ENCODE measurements around the gene BABAM2. TPM values are rescaled to one million over a fixed set of nuclear protein-coding genes. Genes with fewer than 3 reads are reported as not detected.

Gene BABAM2
- total RNA-seq, 1 experiment from 2014 or later: 27.1 TPM

- H3K4me2 ChIP-seq (ENCODE audit: insufficient read depth, insufficient read length, low read length): no peak overlapping the region
- Mint-ChIP-seq H3K4me3 (no peak overlapping the region), H3K27ac (no peak overlapping the region), H3K36me3 (ENCODE audit: insufficient read depth in 1 of 3, low read depth in 3 of 3) (no peaks in the 10 kb centered on the region), H3K9me3 (no peaks in the 10 kb centered on the region), H3K27me3 (ENCODE audit: low read depth) (no peaks in the 10 kb centered on the region), H3K4me1 (peaks cover 6 to 10% of the 10 kb centered on the region in 2 experiments)
- no peaks in the 10 kb centered on the region for H3K27me3 ChIP-seq (ENCODE audit: insufficient read depth, low read length)
- H2AFZ ChIP-seq (ENCODE audit: low read length): no peak overlapping the region
- no peak overlapping the region for H3T11ph ChIP-seq (ENCODE audit: low read length)
- no peak overlapping the region for H2BK120ac ChIP-seq (ENCODE audit: low read depth, low read length, poor library complexity, severe bottlenecking)
- H3K23ac ChIP-seq (ENCODE audit: insufficient read length, low read depth, low read length): no peak overlapping the region
- H3K79me1 ChIP-seq (ENCODE audit: insufficient read depth, low read depth, low read length, poor library complexity, severe bottlenecking): no peaks in the 10 kb centered on the region
- no peak overlapping the region for H3K56ac ChIP-seq (ENCODE audit: insufficient read length, low read depth, low read length)
- H3K23me2 ChIP-seq (ENCODE audit: insufficient read length, low read depth, low read length, poor library complexity, severe bottlenecking): no peaks in the 10 kb centered on the region
- no peak overlapping the region for H3K9ac ChIP-seq (ENCODE audit: extremely low read depth, insufficient read length, low read length)
- H4K8ac ChIP-seq (replicated peaks; ENCODE audit: insufficient read length, low read depth, low read length): no peak overlapping the region
- H2AK5ac ChIP-seq (ENCODE audit: insufficient read length, low read length): no peak overlapping the region
- no peak overlapping the region for H2BK5ac ChIP-seq (ENCODE audit: insufficient read length, low read length)
- H3K4me1 ChIP-seq (ENCODE audit: insufficient read depth, low read length): no peaks in the 10 kb centered on the region
- no peak overlapping the region for H4K5ac ChIP-seq (ENCODE audit: insufficient read length, low read depth, low read length)
- no CpG with 5 or more reads among the region's 5 CpGs for WGBS (ENCODE audit: extremely low coverage, insufficient read length, low lambda C conversion rate)
- H2BK12ac ChIP-seq (ENCODE audit: insufficient read length, low read depth, low read length): no peak overlapping the region
- no peaks in the 10 kb centered on the region for H3K9me3 ChIP-seq (ENCODE audit: control insufficient read depth, low read depth, low read length)
- H4K20me1 ChIP-seq (ENCODE audit: control insufficient read depth, insufficient read depth, insufficient read length): peaks cover 2% of the 10 kb centered on the region
- H2BK20ac ChIP-seq (ENCODE audit: low read depth, low read length, poor library complexity, severe bottlenecking): no peak overlapping the region
- no peak overlapping the region for H3K18ac ChIP-seq (ENCODE audit: insufficient read length, low read depth, low read length)
- H3K4ac ChIP-seq (ENCODE audit: low read depth, low read length): no peak overlapping the region
- no peak for TF ChIP-seq CTCF (conservative IDR thresholded peaks at IDR 0.05)
- no peak for DNase-seq
- H2BK15ac ChIP-seq (ENCODE audit: low read depth, low read length): no peak overlapping the region
- H3K27ac ChIP-seq (ENCODE audit: insufficient read length, low read depth, low read length): no peak overlapping the region
- no peak overlapping the region for H3K14ac ChIP-seq (ENCODE audit: insufficient read depth, low read length)
- no peaks in the 10 kb centered on the region for H3K79me2 ChIP-seq (ENCODE audit: insufficient read depth, low read length)
- H4K91ac ChIP-seq (ENCODE audit: insufficient read length, low read depth, low read length): no peak overlapping the region
Measured at GRCh38 chr2:28168376-28168775, 277.8 kb downstream of the BABAM2 start.

Measured in H9 (cell line).